ENCODE results near the gene DR1. TPM values are rescaled to one million over a fixed set of nuclear protein-coding genes. Genes with fewer than 3 reads are reported as not detected.
A peak's percentile ranks its signal among the peaks of the same experiment; 100 is the strongest.

DR1 gene
- polyA plus RNA-seq, 6 donors from 2014 or later: 53.3 to 72.2 (median 59.3) TPM

GRCh38 chr1:93328809-93329760, 16.6 kb upstream of the DR1 start:
- H3K9me3 Mint-ChIP-seq: no peaks in the 10 kb centered on the region
- H3K4me3 Mint-ChIP-seq: no peak overlapping the region
- no peaks in the 10 kb centered on the region for H3K27me3 Mint-ChIP-seq
- H3K27ac Mint-ChIP-seq: peak overlapping the region in 2 of 6 donors; percentile 37 to 60
- H3K4me1 Mint-ChIP-seq: peaks cover 0 to 3% (median 0%) of the 10 kb centered on the region in 3 donors
- DNase-seq (no peak), ATAC-seq (ENCODE audit: low read depth in 2 of 2) (no peak)
- H3K36me3 Mint-ChIP-seq: peaks cover 5 to 8% of the 10 kb centered on the region in 2 donors

GRCh38 chr1:93330196-93330595, 15.5 kb upstream of the DR1 start:
- Mint-ChIP-seq H3K36me3 (peaks cover 5 to 8% of the 10 kb centered on the region in 2 donors), H3K4me1 (peaks cover 0 to 3% (median 0%) of the 10 kb centered on the region in 3 donors), H3K4me3 (no peak overlapping the region), H3K27me3 (no peaks in the 10 kb centered on the region), H3K9me3 (no peaks in the 10 kb centered on the region), H3K27ac (no peak overlapping the region)
- ATAC-seq (ENCODE audit: low read depth in 2 of 2): no peak
- no peak for DNase-seq

GRCh38 chr1:93330617-93331016, 15.1 kb upstream of the DR1 start:
- no peak overlapping the region for H3K4me3 Mint-ChIP-seq
- ATAC-seq (ENCODE audit: low read depth in 2 of 2) (no peak), DNase-seq (no peak)
- H3K4me1 Mint-ChIP-seq: peaks cover 0 to 3% (median 0%) of the 10 kb centered on the region in 3 donors
- H3K9me3 Mint-ChIP-seq: no peaks in the 10 kb centered on the region
- H3K36me3 Mint-ChIP-seq: peaks cover 5 to 8% of the 10 kb centered on the region in 2 donors
- no peaks in the 10 kb centered on the region for H3K27me3 Mint-ChIP-seq
- no peak overlapping the region for H3K27ac Mint-ChIP-seq

DNA sequence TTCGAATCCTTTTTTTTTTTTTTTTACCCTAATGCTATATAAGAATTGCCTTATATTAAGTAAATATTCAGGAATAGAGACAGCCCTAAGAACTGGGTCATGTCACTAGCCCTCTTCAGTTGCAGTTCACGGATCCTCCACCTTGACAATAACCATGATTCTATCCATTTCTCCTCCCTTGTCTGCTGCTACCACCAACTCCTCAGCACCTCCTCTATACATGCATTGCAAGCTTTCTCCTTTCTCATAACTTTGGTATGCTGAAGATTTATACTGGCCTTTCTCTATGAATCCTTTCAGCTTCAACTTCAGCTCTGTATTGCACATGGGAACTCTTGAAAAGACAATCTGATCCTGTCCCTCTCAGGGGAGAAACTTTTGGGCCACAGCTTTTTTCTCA, 14.3 kb upstream of the DR1 start:
- Mint-ChIP-seq H3K9me3 (no peaks in the 10 kb centered on the region), H3K27me3 (no peaks in the 10 kb centered on the region), H3K4me3 (no peak overlapping the region), H3K27ac (peak overlapping the region in 2 of 6 donors; percentile 43 to 55), H3K36me3 (peaks cover 5 to 8% of the 10 kb centered on the region in 2 donors), H3K4me1 (peaks cover 0 to 1% (median under 1%) of the 10 kb centered on the region in 3 donors)
- ATAC-seq (ENCODE audit: low read depth in 2 of 2) (no peak), DNase-seq (no peak)

GRCh38 chr1:93332368-93332767, 13.3 kb upstream of the DR1 start:
- ATAC-seq (ENCODE audit: low read depth in 2 of 2) (no peak), DNase-seq (no peak)
- Mint-ChIP-seq H3K27me3 (no peaks in the 10 kb centered on the region), H3K4me3 (no peak overlapping the region), H3K4me1 (peaks cover 0 to 6% (median 5%) of the 10 kb centered on the region in 3 donors), H3K36me3 (peaks cover 5 to 8% of the 10 kb centered on the region in 2 donors), H3K27ac (no peak overlapping the region), H3K9me3 (no peaks in the 10 kb centered on the region)

DNA sequence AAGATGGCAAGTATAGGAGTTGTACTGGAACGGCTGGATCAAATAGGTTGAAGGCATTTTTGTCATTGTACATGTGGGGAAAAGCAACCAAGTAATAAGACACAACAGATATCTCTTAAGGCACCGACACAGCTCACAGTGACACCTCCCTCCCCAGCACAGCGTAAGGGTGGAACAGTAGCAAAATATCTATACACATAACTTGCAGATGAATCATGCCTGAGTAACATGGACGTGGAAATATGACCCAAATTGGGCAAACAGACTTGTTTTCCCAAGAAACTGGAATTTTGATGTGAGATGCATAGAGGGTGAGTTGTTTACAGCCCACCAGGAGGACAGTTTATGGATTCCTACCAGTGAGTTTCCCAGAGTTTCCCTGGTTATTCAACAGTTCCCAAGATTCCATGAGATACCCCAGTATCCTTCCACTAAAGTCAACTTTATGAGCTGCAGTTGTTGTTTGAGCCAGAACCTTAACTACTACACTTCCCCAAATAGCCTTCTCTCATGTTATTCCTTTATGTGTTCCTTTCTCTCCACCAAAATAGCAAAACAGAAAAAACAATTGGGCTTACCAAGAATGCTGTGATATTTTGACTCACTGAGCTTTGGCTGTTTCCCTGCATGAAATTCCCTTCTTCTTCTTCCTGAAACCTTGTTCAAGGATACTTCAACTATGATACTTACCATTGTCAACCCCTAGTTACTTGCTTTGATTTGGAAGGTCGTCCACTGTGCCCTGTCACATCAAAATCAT, 7.1 kb upstream of the DR1 start:
- H3K27ac Mint-ChIP-seq: peak overlapping the region in 2 of 6 donors; percentile 28 to 47
- no peaks in the 10 kb centered on the region for H3K9me3 Mint-ChIP-seq
- H3K4me3 Mint-ChIP-seq: no peak overlapping the region
- H3K36me3 Mint-ChIP-seq: peaks cover 0 to 9% of the 10 kb centered on the region in 2 donors
- peaks cover 5 to 10% (median 8%) of the 10 kb centered on the region in 3 donors for H3K4me1 Mint-ChIP-seq
- ATAC-seq (ENCODE audit: low read depth in 2 of 2): no peak
- no peak for DNase-seq
- no peaks in the 10 kb centered on the region for H3K27me3 Mint-ChIP-seq

- Mint-ChIP-seq H3K9me3 (no peaks in the 10 kb centered on the region), H3K36me3 (peaks cover 0 to 9% of the 10 kb centered on the region in 2 donors), H3K27ac (no peak overlapping the region), H3K4me1 (peaks cover 5 to 10% (median 9%) of the 10 kb centered on the region in 3 donors), H3K4me3 (no peak overlapping the region), H3K27me3 (no peaks in the 10 kb centered on the region)
- DNase-seq: no peak
- no peak for ATAC-seq (ENCODE audit: low read depth in 2 of 2)
These were observed 6.5 kb upstream of the DR1 start for GRCh38 chr1:93339171-93339697.

- DNase-seq (no peak), ATAC-seq (ENCODE audit: low read depth in 2 of 2) (no peak)
- Mint-ChIP-seq H3K9me3 (no peaks in the 10 kb centered on the region), H3K36me3 (peaks cover 0 to 9% of the 10 kb centered on the region in 2 donors), H3K4me3 (no peak overlapping the region), H3K27me3 (no peaks in the 10 kb centered on the region), H3K27ac (no peak overlapping the region), H3K4me1 (peaks cover 5 to 16% (median 12%) of the 10 kb centered on the region in 3 donors)
These were observed 5.6 kb upstream of the DR1 start for GRCh38 chr1:93340090-93340489.

DNA sequence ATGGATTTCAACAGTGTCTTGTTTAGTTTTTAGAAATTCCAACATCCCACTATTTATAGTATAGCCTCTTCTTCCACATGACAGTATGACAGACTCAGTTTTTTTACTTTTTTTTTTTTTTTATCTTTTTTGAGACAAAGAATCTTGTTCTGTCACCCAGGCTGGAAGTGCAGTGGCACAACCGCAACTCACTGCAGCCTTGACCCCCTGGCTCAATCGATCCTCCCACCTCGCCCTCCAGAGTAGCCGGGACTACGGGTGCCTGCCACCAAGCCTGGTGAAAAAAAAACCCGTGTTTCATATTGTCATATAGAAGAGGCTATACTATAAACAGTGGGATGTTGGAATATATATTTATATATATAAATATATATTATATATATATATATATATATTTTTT, 1.2 kb upstream of the DR1 start:
- Mint-ChIP-seq H3K4me3 (peak overlapping the region in 4 of 8 donors; percentile 91 to 100 (median 98)), H3K27ac (peak overlapping the region in 1 of 6 donors; percentile 53), H3K4me1 (peaks cover 18 to 38% (median 38%) of the 10 kb centered on the region in 3 donors), H3K36me3 (peaks cover 0 to 8% of the 10 kb centered on the region in 2 donors), H3K9me3 (no peaks in the 10 kb centered on the region), H3K27me3 (no peaks in the 10 kb centered on the region)
- ATAC-seq (ENCODE audit: low read depth in 2 of 2): no peak
- no peak for DNase-seq

GRCh38 chr1:93344886-93345632, 648 bp upstream of the DR1 start:
- DNase-seq: no peak
- Mint-ChIP-seq H3K36me3 (peaks cover 0 to 8% of the 10 kb centered on the region in 2 donors), H3K27ac (peak overlapping the region; percentile 97 to 100 (median 99)), H3K9me3 (no peaks in the 10 kb centered on the region), H3K27me3 (no peaks in the 10 kb centered on the region), H3K4me3 (peak overlapping the region; percentile 91 to 100 (median 98)), H3K4me1 (peaks cover 22 to 43% (median 41%) of the 10 kb centered on the region in 3 donors)
- peak; percentile 3 to 4 for ATAC-seq (ENCODE audit: low read depth in 2 of 2)

DNA sequence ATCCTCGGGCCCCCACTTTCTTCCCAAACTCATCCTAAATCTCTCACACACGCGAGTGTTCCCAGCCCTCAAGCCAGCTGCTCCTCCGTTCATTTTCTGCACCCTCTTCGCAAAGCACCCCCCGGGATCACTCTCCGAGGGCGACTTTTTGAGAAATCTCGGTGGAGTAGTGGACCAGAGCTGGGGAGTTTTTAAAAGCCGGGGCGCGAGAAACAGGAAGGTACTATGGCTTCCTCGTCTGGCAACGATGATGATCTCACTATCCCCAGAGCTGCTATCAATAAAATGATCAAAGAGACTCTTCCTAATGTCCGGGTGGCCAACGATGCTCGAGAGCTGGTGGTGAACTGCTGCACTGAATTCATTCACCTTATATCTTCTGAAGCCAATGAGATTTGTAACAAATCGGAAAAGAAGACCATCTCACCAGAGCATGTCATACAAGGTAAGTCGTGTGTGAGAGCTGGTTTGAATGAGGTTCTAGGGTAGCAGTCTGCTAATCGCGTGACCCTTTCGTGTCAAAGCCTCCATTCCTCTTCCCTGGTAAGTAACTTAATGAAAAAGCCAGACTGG, 800 bp downstream of the DR1 start:
- H3K4me1 Mint-ChIP-seq: peaks cover 25 to 48% (median 47%) of the 10 kb centered on the region in 3 donors

GRCh38 chr1:93347334-93347899, 1.7 kb downstream of the DR1 start:
- ATAC-seq (ENCODE audit: low read depth in 2 of 2) (no peak), DNase-seq (no peak)
- no peaks in the 10 kb centered on the region for H3K9me3 Mint-ChIP-seq
- H3K4me1 Mint-ChIP-seq: peaks cover 28 to 53% (median 47%) of the 10 kb centered on the region in 3 donors
- H3K36me3 Mint-ChIP-seq: peaks cover 0 to 8% of the 10 kb centered on the region in 2 donors
- no peaks in the 10 kb centered on the region for H3K27me3 Mint-ChIP-seq
- H3K4me3 Mint-ChIP-seq: peak overlapping the region; percentile 91 to 100 (median 98)
- H3K27ac Mint-ChIP-seq: peak overlapping the region in 5 of 6 donors; percentile 99 to 100 (median 100)

More for the DNA sequence above, 800 bp downstream of the DR1 start:
- H3K27me3 Mint-ChIP-seq: no peaks in the 10 kb centered on the region
- no peaks in the 10 kb centered on the region for H3K9me3 Mint-ChIP-seq
- H3K27ac Mint-ChIP-seq: peak overlapping the region; percentile 98 to 100 (median 100)
- ATAC-seq (ENCODE audit: low read depth in 2 of 2) (peak; percentile 58 to 64), DNase-seq (peak; percentile 59)
- H3K36me3 Mint-ChIP-seq: peaks cover 0 to 8% of the 10 kb centered on the region in 2 donors
- peak overlapping the region; percentile 91 to 100 (median 98) for H3K4me3 Mint-ChIP-seq

All from naive B cell (primary cell).